LNCAP (cell line): Measurements from ENCODE around the gene GREB1L.

ENCODE experiments used
- CTCF ChIP-seq: fragments of 450-650 bp; IDR thresholded peaks from 2 replicates; pipeline ENCODE4 v1.5.1; 2017; ENCODE audit warnings: mild to moderate bottlenecking

Gene GREB1L

GRCh38 chr18:21526463-21526862 is 284.4 kb downstream of the GREB1L start:
- no peak for TF ChIP-seq CTCF

GRCh38 chr18:21534327-21534726 is 292.3 kb downstream of the GREB1L start:
- TF ChIP-seq CTCF: no peak

- no peak for TF ChIP-seq CTCF
These were observed 296.2 kb downstream of the GREB1L start for GRCh38 chr18:21538230-21538629.

- TF ChIP-seq CTCF: no peak
These were observed 304.4 kb downstream of the GREB1L start for GRCh38 chr18:21546423-21546822.

- no peak for TF ChIP-seq CTCF
These were observed 306.6 kb downstream of the GREB1L start for GRCh38 chr18:21548647-21549046.

- no peak for TF ChIP-seq CTCF
These were observed 308.5 kb downstream of the GREB1L start for GRCh38 chr18:21550510-21550970.

- no peak for TF ChIP-seq CTCF
These were observed 315.7 kb downstream of the GREB1L start for GRCh38 chr18:21557607-21558253.

- TF ChIP-seq CTCF: no peak
These were observed 317.2 kb downstream of the GREB1L start for GRCh38 chr18:21559195-21559594.
